ENCODE measurements around the gene CCDC186. TPM values are rescaled to one million over a fixed set of nuclear protein-coding genes. Genes with fewer than 3 reads are reported as not detected.

The CCDC186 gene
- total and polyA plus RNA-seq, 4 donors, result 5.3 to 96.7 (median 15.1) TPM

- no peak overlapping the region for H3K9ac ChIP-seq (ENCODE audit: insufficient read depth in 1 of 2, low read length in 2 of 2)
- H3K36me3 ChIP-seq (ENCODE audit: control insufficient read depth in 4 of 4, insufficient read depth in 4 of 4, low read length in 4 of 4), result no peaks in the 10 kb centered on the region
- peaks cover 0 to 3% (median 0%) of the 10 kb centered on the region in 3 donors for H3K27me3 ChIP-seq (ENCODE audit: control insufficient read depth in 3 of 3, insufficient read depth in 3 of 3, low read length in 2 of 3)
- WGBS, 2 donors, result 31 to 67% methylated on average over 1 of the region's 1 CpG
- TF ChIP-seq, protein P1, sequence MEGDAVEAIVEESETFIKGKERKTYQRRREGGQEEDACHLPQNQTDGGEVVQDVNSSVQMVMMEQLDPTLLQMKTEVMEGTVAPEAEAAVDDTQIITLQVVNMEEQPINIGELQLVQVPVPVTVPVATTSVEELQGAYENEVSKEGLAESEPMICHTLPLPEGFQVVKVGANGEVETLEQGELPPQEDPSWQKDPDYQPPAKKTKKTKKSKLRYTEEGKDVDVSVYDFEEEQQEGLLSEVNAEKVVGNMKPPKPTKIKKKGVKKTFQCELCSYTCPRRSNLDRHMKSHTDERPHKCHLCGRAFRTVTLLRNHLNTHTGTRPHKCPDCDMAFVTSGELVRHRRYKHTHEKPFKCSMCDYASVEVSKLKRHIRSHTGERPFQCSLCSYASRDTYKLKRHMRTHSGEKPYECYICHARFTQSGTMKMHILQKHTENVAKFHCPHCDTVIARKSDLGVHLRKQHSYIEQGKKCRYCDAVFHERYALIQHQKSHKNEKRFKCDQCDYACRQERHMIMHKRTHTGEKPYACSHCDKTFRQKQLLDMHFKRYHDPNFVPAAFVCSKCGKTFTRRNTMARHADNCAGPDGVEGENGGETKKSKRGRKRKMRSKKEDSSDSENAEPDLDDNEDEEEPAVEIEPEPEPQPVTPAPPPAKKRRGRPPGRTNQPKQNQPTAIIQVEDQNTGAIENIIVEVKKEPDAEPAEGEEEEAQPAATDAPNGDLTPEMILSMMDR (IDR thresholded peaks at IDR 0.05; ENCODE audit: control extremely low read depth, extremely low read depth), result no peak
- DNase-seq, result no peak
- no peaks in the 10 kb centered on the region for H3K4me1 ChIP-seq (ENCODE audit: control insufficient read depth in 5 of 5, insufficient read depth in 5 of 5, low read length in 5 of 5)
- no peak overlapping the region for H3K4me3 ChIP-seq
- no peak overlapping the region for H3K27ac ChIP-seq (ENCODE audit: low read depth in 1 of 2, low read length in 1 of 2)
- H3K9me3 ChIP-seq (ENCODE audit: control insufficient read depth in 4 of 4, insufficient read depth in 3 of 4, low read length in 3 of 4), result no peaks in the 10 kb centered on the region
- ATAC-seq (ENCODE audit: insufficient read depth, low FRiP score), result no peak
These were observed 33.3 kb upstream of the CCDC186 start for GRCh38 chr10:114207349-114207748.

- 65 to 73% methylated on average over 2 of the region's 2 CpGs for WGBS, 2 donors
- ATAC-seq (ENCODE audit: insufficient read depth, low FRiP score), result no peak
- no peak overlapping the region for H3K9ac ChIP-seq (ENCODE audit: insufficient read depth in 1 of 2, low read length in 2 of 2)
These were observed 32.9 kb upstream of the CCDC186 start for GRCh38 chr10:114206902-114207301.

GRCh38 chr10:114202812-114203211 is 28.8 kb upstream of the CCDC186 start:
- no peak overlapping the region for H3K27ac ChIP-seq (ENCODE audit: low read depth in 1 of 2, low read length in 1 of 2)
- ATAC-seq (ENCODE audit: insufficient read depth, low FRiP score), result no peak

More at GRCh38 chr10:114206902-114207301, 32.9 kb upstream of the CCDC186 start:
- H3K4me1 ChIP-seq (ENCODE audit: control insufficient read depth in 5 of 5, insufficient read depth in 5 of 5, low read length in 5 of 5), result no peaks in the 10 kb centered on the region
- DNase-seq, result no peak
- no peaks in the 10 kb centered on the region for H3K9me3 ChIP-seq (ENCODE audit: control insufficient read depth in 4 of 4, insufficient read depth in 3 of 4, low read length in 3 of 4)
- H3K27me3 ChIP-seq (ENCODE audit: control insufficient read depth in 3 of 3, insufficient read depth in 3 of 3, low read length in 2 of 3), result peaks cover 0 to 3% (median 0%) of the 10 kb centered on the region in 3 donors
- no peak overlapping the region for H3K4me3 ChIP-seq
- H3K36me3 ChIP-seq (ENCODE audit: control insufficient read depth in 4 of 4, insufficient read depth in 4 of 4, low read length in 4 of 4), result no peaks in the 10 kb centered on the region
- TF ChIP-seq, protein P1 (IDR thresholded peaks at IDR 0.05; ENCODE audit: control extremely low read depth, extremely low read depth), result no peak
- no peak overlapping the region for H3K27ac ChIP-seq (ENCODE audit: low read depth in 1 of 2, low read length in 1 of 2)

More at GRCh38 chr10:114202812-114203211, 28.8 kb upstream of the CCDC186 start:
- Histone ChIP-seq H3K9me3 (ENCODE audit: control insufficient read depth in 4 of 4, insufficient read depth in 3 of 4, low read length in 3 of 4) (no peaks in the 10 kb centered on the region), H3K9ac (ENCODE audit: insufficient read depth in 1 of 2, low read length in 2 of 2) (no peak overlapping the region), H3K27me3 (ENCODE audit: control insufficient read depth in 3 of 3, insufficient read depth in 3 of 3, low read length in 2 of 3) (peaks cover 0 to 3% (median 0%) of the 10 kb centered on the region in 3 donors), H3K4me1 (ENCODE audit: control insufficient read depth in 5 of 5, insufficient read depth in 5 of 5, low read length in 5 of 5) (no peaks in the 10 kb centered on the region), H3K4me3 (no peak overlapping the region), H3K36me3 (ENCODE audit: control insufficient read depth in 4 of 4, insufficient read depth in 4 of 4, low read length in 4 of 4) (no peaks in the 10 kb centered on the region)
- DNase-seq, result no peak
- 84 to 86% methylated on average over 3 of the region's 3 CpGs for WGBS, 2 donors
- TF ChIP-seq, protein P1 (IDR thresholded peaks at IDR 0.05; ENCODE audit: control extremely low read depth, extremely low read depth), result no peak
